ENCODE data around the gene PYGL.
"Not testable (repeated sequence)": the region's sequence is repeated elsewhere in the genome, so short reads cannot be mapped to it uniquely, and the experiment has no call there.

Gene PYGL

GRCh38 chr14:50928002-50928635, 16.2 kb downstream of the PYGL start:
- Mint-ChIP-seq H3K27me3 (peaks cover 44 to 58% of the 10 kb centered on the region in 2 donors), H3K27ac (no peak overlapping the region), H3K4me1 (ENCODE audit: low read depth in 2 of 2) (no peaks in the 10 kb centered on the region), H3K36me3 (ENCODE audit: insufficient read depth) (no peaks in the 10 kb centered on the region), H3K4me3 (no peak overlapping the region), H3K9me3 (no peaks in the 10 kb centered on the region)
- no peak for DNase-seq
- no peak for ATAC-seq (replicated peaks)

- Mint-ChIP-seq H3K27ac (no peak overlapping the region), H3K36me3 (ENCODE audit: insufficient read depth) (no peaks in the 10 kb centered on the region), H3K4me1 (ENCODE audit: low read depth in 2 of 2) (no peaks in the 10 kb centered on the region), H3K4me3 (no peak overlapping the region), H3K27me3 (peaks cover 46 to 56% of the 10 kb centered on the region in 2 donors), H3K9me3 (no peaks in the 10 kb centered on the region)
- DNase-seq (no peak), ATAC-seq (replicated peaks) (no peak)
Observed at GRCh38 chr14:50926851-50927386, 17.4 kb downstream of the PYGL start.

GRCh38 chr14:50924843-50925242, 19.4 kb downstream of the PYGL start:
- DNase-seq (no peak), ATAC-seq (replicated peaks) (no peak)
- H3K36me3 Mint-ChIP-seq (ENCODE audit: insufficient read depth) = no peaks in the 10 kb centered on the region
- peaks cover 41 to 51% of the 10 kb centered on the region in 2 donors for H3K27me3 Mint-ChIP-seq
- no peak overlapping the region for H3K4me3 Mint-ChIP-seq
- H3K4me1 Mint-ChIP-seq (ENCODE audit: low read depth in 2 of 2) = no peaks in the 10 kb centered on the region
- H3K27ac Mint-ChIP-seq = no peak overlapping the region
- H3K9me3 Mint-ChIP-seq = no peaks in the 10 kb centered on the region

- H3K27ac Mint-ChIP-seq = no peak overlapping the region
- no peaks in the 10 kb centered on the region for H3K4me1 Mint-ChIP-seq (ENCODE audit: low read depth in 2 of 2)
- peaks cover 40 to 45% of the 10 kb centered on the region in 2 donors for H3K27me3 Mint-ChIP-seq
- DNase-seq (no peak), ATAC-seq (replicated peaks) (no peak)
- no peaks in the 10 kb centered on the region for H3K36me3 Mint-ChIP-seq (ENCODE audit: insufficient read depth)
- no peaks in the 10 kb centered on the region for H3K9me3 Mint-ChIP-seq
- H3K4me3 Mint-ChIP-seq = no peak overlapping the region
Observed at GRCh38 chr14:50924236-50924635, 20.0 kb downstream of the PYGL start.

- Mint-ChIP-seq H3K9me3 (no peaks in the 10 kb centered on the region), H3K4me3 (no peak overlapping the region), H3K27me3 (peaks cover 42 to 47% of the 10 kb centered on the region in 2 donors), H3K27ac (no peak overlapping the region), H3K4me1 (ENCODE audit: low read depth in 2 of 2) (no peaks in the 10 kb centered on the region), H3K36me3 (ENCODE audit: insufficient read depth) (no peaks in the 10 kb centered on the region)
- DNase-seq (no peak), ATAC-seq (replicated peaks) (no peak)
Observed at GRCh38 chr14:50922803-50923202, 21.5 kb downstream of the PYGL start.

- Mint-ChIP-seq H3K27ac (no peak overlapping the region), H3K4me3 (no peak overlapping the region), H3K36me3 (ENCODE audit: insufficient read depth) (no peaks in the 10 kb centered on the region), H3K9me3 (no peaks in the 10 kb centered on the region), H3K27me3 (peaks cover 53 to 59% of the 10 kb centered on the region in 2 donors), H3K4me1 (ENCODE audit: low read depth in 2 of 2) (no peaks in the 10 kb centered on the region)
- DNase-seq (no peak), ATAC-seq (replicated peaks) (no peak)
Observed at GRCh38 chr14:50920482-50921230, 23.6 kb downstream of the PYGL start.

GRCh38 chr14:50919524-50919923, 24.8 kb downstream of the PYGL start:
- not testable (repeated sequence) for H3K9me3 Mint-ChIP-seq; H3K4me1 Mint-ChIP-seq (ENCODE audit: low read depth in 2 of 2); H3K4me3 Mint-ChIP-seq; H3K36me3 Mint-ChIP-seq (ENCODE audit: insufficient read depth); DNase-seq; ATAC-seq (replicated peaks); H3K27ac Mint-ChIP-seq
- peaks cover 56 to 63% of the 10 kb centered on the region in 2 donors for H3K27me3 Mint-ChIP-seq

- Mint-ChIP-seq H3K9me3 (no peaks in the 10 kb centered on the region), H3K4me3 (no peak overlapping the region), H3K27me3 (peaks cover 49 to 53% of the 10 kb centered on the region in 2 donors), H3K4me1 (ENCODE audit: low read depth in 2 of 2) (no peaks in the 10 kb centered on the region), H3K36me3 (ENCODE audit: insufficient read depth) (no peaks in the 10 kb centered on the region), H3K27ac (no peak overlapping the region)
- ATAC-seq (replicated peaks) (no peak), DNase-seq (no peak)
Observed at GRCh38 chr14:50917449-50917848, 26.8 kb downstream of the PYGL start.

- H3K9me3 Mint-ChIP-seq = no peaks in the 10 kb centered on the region
- H3K27me3 Mint-ChIP-seq = peaks cover 31 to 42% of the 10 kb centered on the region in 2 donors
- H3K36me3 Mint-ChIP-seq (ENCODE audit: insufficient read depth) = no peaks in the 10 kb centered on the region
- H3K27ac Mint-ChIP-seq = no peak overlapping the region
- no peak for DNase-seq
- no peak for ATAC-seq (replicated peaks)
- H3K4me3 Mint-ChIP-seq = no peak overlapping the region
- H3K4me1 Mint-ChIP-seq (ENCODE audit: low read depth in 2 of 2) = no peaks in the 10 kb centered on the region
Observed at GRCh38 chr14:50910495-50911420, 33.5 kb downstream of the PYGL start.

GRCh38 chr14:50906326-50907065, 37.8 kb downstream of the PYGL start:
- no peaks in the 10 kb centered on the region for H3K9me3 Mint-ChIP-seq
- ATAC-seq (replicated peaks) (no peak), DNase-seq (no peak)
- H3K27me3 Mint-ChIP-seq = peaks cover 13 to 24% of the 10 kb centered on the region in 2 donors
- no peaks in the 10 kb centered on the region for H3K4me1 Mint-ChIP-seq (ENCODE audit: low read depth in 2 of 2)
- no peak overlapping the region for H3K4me3 Mint-ChIP-seq
- H3K36me3 Mint-ChIP-seq (ENCODE audit: insufficient read depth) = peaks cover 2% of the 10 kb centered on the region
- no peak overlapping the region for H3K27ac Mint-ChIP-seq

- no peaks in the 10 kb centered on the region for H3K4me1 Mint-ChIP-seq (ENCODE audit: low read depth in 2 of 2)
- H3K9me3 Mint-ChIP-seq = no peaks in the 10 kb centered on the region
- peaks cover 2% of the 10 kb centered on the region for H3K36me3 Mint-ChIP-seq (ENCODE audit: insufficient read depth)
- no peak overlapping the region for H3K27ac Mint-ChIP-seq
- DNase-seq = no peak
- H3K4me3 Mint-ChIP-seq = no peak overlapping the region
- no peak for ATAC-seq (replicated peaks)
- peaks cover 9 to 16% of the 10 kb centered on the region in 2 donors for H3K27me3 Mint-ChIP-seq
Observed at GRCh38 chr14:50904719-50905118, 39.6 kb downstream of the PYGL start.

GRCh38 chr14:50901361-50901760, 42.9 kb downstream of the PYGL start:
- Mint-ChIP-seq H3K27me3 (peaks cover 25 to 27% of the 10 kb centered on the region in 2 donors), H3K9me3 (no peaks in the 10 kb centered on the region), H3K27ac (no peak overlapping the region), H3K4me3 (no peak overlapping the region), H3K36me3 (ENCODE audit: insufficient read depth) (peaks cover 2% of the 10 kb centered on the region), H3K4me1 (ENCODE audit: low read depth in 2 of 2) (no peaks in the 10 kb centered on the region)
- DNase-seq (no peak), ATAC-seq (replicated peaks) (no peak)
